Mucosa of descending colon (tissue), 3 donors: ENCODE data around the gene DGKQ. TPM values are rescaled to one million over a fixed set of nuclear protein-coding genes. Genes with fewer than 3 reads are reported as not detected.

Experiments used
- ATAC-seq: fragments of 200-7000 bp; cut with Tn5 transposase; one replicate; pipeline ENCODE4 v1.9.1; 2020; ENCODE audit warnings: mild to moderate bottlenecking, moderate library complexity
- DNase-seq, 3 donors: peaks; one replicate each; pipeline ENCODE4 v3.0.0-alpha.2; 2020
- H3K36me3 ChIP-seq: fragments of 200-600 bp; one replicate; pipeline ENCODE4 v1.8.0; 2021; ENCODE audit warnings: low read depth, mild to moderate bottlenecking
- H3K4me1 ChIP-seq: fragments of 200-600 bp; one replicate; pipeline ENCODE4 v1.8.0; 2021; ENCODE audit warnings: low read depth, mild to moderate bottlenecking
- H3K4me3 ChIP-seq: fragments of 200-600 bp; one replicate; pipeline ENCODE4 v1.8.0; 2021; ENCODE audit warnings: mild to moderate bottlenecking
- H3K9me3 ChIP-seq: fragments of 200-600 bp; one replicate; pipeline ENCODE4 v1.8.0; 2021; ENCODE audit warnings: mild to moderate bottlenecking
- intact Hi-C, 2 donors: fragments of 100-400 bp; cut with DNase I in 1 of 2; cut with micrococcal nuclease in 1 of 2; formaldehyde crosslinking; loops; one replicate each; pipeline versions ENCODE4 v1.11.0 to v1.11.1; 2022; cut with DNase I, micrococcal nuclease
- total RNA-seq, 3 donors: library from RNA; stranded (reverse); fragmentation: NEBNext Ultra II Directional in 2 of 3; extraction: Animal tissue kit (Norgen Biotek cat#: 25700) in 2 of 3; gene quantifications; one replicate each; pipeline versions ENCODE4 v1.2.1 to v1.2.4, GENCODE V29; 2021 to 2023
- TF ChIP-seq, protein P1 (sequence below): fragments of 200-600 bp; IDR thresholded peaks from one replicate; pipeline ENCODE4 v1.8.0; 2022; ENCODE audit warnings: antibody characterized with exemption, mild to moderate bottlenecking
- donor health status: DM: no; HTN: no; CAD: no; lungs with moderate emphysema.
- donor health status: DM: no; HTN: no; CAD: no.
- donor health status: DM: no; HTN: yes; CAD: no.

Gene DGKQ
- total RNA-seq, 3 donors from 2014 or later: 31.8 to 56.1 (median 41.7) TPM

DNA sequence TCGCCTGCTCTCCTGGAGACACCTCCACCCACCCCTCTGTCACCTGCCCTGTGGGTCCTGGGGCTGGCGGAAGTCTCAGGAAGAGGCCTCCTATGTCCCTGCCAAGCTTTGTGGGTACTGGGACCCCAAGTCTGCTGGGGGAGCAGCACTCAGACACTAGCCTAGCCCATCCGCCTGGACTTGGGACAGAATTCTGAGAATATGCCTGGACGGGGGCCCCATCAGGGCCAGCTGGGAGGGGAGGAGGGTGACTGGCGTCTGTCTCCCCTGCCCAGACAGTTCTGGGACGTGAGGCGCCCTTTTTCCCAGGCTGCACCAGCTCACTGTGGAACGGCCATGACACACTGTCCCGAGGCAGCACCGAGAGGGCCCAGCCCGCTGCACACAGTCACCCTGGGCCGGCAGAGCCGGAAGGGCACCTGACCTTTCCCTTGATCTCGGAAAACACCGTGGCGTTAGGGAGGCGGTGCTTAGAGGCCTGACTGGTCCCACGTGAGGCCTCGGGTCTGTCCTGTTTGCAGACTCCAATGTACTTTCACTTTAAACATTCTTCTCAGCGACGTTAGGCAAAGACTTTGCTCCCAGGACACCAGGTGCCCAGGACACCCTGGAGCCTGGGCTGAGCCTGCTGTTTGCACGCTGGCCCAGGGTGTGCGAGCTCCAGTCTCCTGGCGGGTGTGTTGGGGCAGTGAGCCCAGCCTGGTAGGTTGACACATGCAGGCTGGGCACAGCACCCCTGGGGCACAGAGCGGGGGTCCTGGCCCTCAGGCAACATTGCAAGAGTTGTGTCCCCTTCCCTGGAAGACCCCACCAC is 19.1 kb upstream of the DGKQ start:
- Histone ChIP-seq H3K36me3 (no peaks in the 10 kb centered on the region), H3K9me3 (no peaks in the 10 kb centered on the region), H3K4me3 (peak overlapping the region; percentile 9), H3K4me1 (peaks cover 36% of the 10 kb centered on the region)
- TF ChIP-seq, protein P1, sequence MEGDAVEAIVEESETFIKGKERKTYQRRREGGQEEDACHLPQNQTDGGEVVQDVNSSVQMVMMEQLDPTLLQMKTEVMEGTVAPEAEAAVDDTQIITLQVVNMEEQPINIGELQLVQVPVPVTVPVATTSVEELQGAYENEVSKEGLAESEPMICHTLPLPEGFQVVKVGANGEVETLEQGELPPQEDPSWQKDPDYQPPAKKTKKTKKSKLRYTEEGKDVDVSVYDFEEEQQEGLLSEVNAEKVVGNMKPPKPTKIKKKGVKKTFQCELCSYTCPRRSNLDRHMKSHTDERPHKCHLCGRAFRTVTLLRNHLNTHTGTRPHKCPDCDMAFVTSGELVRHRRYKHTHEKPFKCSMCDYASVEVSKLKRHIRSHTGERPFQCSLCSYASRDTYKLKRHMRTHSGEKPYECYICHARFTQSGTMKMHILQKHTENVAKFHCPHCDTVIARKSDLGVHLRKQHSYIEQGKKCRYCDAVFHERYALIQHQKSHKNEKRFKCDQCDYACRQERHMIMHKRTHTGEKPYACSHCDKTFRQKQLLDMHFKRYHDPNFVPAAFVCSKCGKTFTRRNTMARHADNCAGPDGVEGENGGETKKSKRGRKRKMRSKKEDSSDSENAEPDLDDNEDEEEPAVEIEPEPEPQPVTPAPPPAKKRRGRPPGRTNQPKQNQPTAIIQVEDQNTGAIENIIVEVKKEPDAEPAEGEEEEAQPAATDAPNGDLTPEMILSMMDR: no peak
- intact Hi-C loops: no loop called here
- ATAC-seq: peak; percentile 84
- DNase-seq: peak; percentile 88 to 89 (median 89)

DNA sequence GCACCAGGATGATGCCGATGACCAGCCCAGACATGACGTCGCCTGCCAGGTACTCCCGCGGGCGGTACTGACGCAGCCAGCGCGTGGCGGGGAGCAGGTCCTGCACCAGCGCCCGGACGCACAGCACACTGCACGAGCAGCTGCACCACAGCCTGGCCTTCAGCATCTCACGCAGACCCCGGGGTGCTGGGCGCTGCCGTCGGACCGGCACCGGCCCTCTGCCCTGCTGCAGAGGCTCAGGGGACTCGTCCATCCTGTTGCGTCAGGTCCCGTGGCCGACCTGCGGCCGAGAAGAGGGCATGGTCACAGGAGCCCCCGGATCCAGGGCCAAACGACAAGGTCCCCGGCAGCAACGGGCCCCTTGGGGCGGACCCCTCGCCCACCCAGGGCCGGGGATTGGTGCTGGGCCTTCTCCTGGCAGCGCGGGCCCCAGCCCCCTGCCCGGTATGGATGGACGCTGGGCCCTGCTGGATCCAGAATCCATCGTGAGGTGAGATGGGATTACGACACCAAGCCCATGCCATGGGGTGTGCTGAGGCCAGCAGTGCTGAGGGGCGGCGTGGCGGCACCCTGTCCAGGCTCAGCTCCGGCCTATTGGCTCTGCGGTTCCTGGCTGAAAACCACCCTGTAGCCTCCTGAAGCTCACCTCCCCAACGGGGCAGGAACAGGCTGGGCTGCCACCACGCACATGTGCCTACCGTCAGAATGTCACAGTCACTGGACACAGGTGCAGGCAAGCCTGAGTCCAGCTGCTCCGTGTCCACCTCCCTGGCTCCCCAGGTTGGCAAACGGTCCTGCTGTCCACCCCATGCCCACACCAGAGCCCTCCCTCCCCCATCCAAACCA is 18.3 kb upstream of the DGKQ start:
- DNase-seq (peak in 2 of 3 donors; percentile 49 to 59), ATAC-seq (no peak)
- H3K4me3 ChIP-seq: no peak overlapping the region

DNA sequence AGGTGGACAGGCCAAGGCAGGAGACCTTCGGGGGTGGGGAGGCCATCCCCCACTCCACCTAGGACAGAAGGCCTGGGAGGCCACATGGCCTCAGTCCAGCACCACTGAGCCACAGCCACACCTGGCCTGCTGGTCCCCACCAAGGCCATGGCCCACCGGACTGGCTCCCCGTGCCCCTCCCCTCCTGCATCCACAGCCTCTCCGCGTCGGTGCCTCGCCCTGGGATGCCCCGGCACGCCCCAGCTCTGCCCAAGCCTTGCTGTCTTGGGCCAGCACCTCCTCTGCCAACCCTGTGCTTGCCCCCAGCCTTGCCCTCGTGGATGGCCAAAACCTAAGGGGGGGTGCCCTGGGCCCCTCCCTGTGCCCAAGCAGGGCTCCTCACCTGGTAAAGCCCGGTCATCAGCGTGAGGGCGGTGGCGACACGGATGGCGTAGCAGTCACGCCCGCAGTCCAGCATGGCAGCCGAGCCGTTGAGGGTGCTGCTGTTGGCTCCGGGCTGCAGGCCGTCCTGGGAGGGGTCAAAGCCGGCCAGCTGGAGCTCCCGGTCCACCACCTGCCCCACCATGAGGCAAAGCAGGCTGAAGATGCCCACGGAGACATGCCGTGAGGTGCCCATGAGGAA is 17.5 kb upstream of the DGKQ start:
- Histone ChIP-seq H3K9me3 (no peaks in the 10 kb centered on the region), H3K4me1 (peaks cover 28% of the 10 kb centered on the region), H3K36me3 (no peaks in the 10 kb centered on the region), H3K4me3 (no peak overlapping the region)
- peak in 2 of 3 donors; percentile 33 to 57 for DNase-seq
- ATAC-seq: no peak
- TF ChIP-seq, protein P1: no peak
- intact Hi-C loops: no loop called here

More for the DNA sequence above, 18.3 kb upstream of the DGKQ start:
- TF ChIP-seq, protein P1: no peak
- H3K4me1 ChIP-seq: peaks cover 31% of the 10 kb centered on the region
- no peaks in the 10 kb centered on the region for H3K36me3 ChIP-seq
- intact Hi-C loops: no loop called here
- H3K9me3 ChIP-seq: no peaks in the 10 kb centered on the region

DNA sequence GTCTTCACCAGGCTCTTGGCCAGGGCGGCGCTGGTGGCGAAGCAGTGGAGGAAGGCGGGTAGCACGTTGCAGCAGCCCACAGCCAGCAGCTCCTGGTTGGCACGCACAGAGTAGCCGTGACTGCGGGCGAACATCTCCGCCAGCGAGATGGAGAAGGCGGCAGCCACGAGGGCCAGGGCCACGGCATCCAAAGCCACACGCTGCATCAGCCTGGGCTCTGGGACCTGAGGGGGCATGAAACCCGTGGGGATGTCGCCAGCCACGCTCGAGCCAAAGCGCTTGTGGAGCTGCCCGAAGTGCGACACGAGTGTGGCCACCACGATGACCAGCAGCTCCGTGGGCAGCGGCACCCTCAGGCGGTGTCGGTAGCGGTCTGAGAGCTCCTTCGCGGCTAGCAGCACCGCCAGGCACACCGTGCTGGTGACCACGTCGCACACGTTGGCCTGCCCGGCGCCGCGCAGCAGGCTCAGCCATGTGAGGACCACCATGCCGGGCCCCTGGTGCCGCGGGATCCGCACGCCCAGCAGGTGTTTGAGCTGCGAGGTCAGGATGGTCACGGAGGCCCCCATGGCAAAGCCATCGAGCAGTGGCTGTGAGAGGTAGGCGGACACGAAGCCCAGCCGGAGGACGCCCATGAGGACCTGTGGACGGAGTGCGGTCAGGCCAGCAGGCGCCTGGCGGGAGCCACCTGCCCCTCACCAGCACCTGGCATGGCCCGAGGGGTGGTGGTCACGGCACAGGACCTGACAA is 16.5 kb upstream of the DGKQ start:
- DNase-seq: no peak

More for the DNA sequence above, 16.5 kb upstream of the DGKQ start:
- TF ChIP-seq, protein P1: no peak
- no peak for ATAC-seq
- H3K4me1 ChIP-seq: peaks cover 36% of the 10 kb centered on the region
- H3K36me3 ChIP-seq: no peaks in the 10 kb centered on the region
- H3K9me3 ChIP-seq: no peaks in the 10 kb centered on the region
- H3K4me3 ChIP-seq: no peak overlapping the region
- intact Hi-C loops: no loop called here
